ENCODE results near the gene PLSCR3. TPM values are rescaled to one million over a fixed set of nuclear protein-coding genes. Genes with fewer than 3 reads are reported as not detected.

Gene PLSCR3
- total RNA-seq, 4 donors from 2014 or later, result 13.2 to 32.4 (median 18.4) TPM

DNA sequence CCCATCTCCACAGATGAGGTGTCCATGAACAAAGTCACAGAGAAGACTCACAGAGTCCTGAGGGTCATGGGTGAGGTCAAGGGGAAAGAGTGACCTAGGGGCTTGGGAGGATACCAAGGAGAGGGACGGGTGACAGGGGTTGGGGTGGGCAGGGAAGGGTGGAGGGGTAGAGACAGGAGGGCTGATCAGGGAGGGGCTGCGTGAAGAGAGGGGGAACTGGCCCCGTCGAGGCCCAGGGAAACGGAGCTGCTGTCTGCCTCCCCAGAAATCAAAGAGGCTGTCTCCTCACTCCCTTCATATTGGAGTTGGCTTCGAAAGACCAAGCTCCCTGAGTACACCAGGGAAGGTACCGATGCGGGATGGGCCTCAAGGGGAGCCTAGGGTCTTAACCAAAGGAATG lies 38.8 kb downstream of the PLSCR3 start:
- DNase-seq, result no peak
- Histone ChIP-seq H3K4me3 (no peak overlapping the region), H3K27me3 (no peaks in the 10 kb centered on the region), H3K27ac (peak overlapping the region; percentile 22 to 61 (median 39)), H3K4me1 (peaks cover 7 to 47% (median 27%) of the 10 kb centered on the region in 4 donors), H3K9me3 (no peaks in the 10 kb centered on the region), H3K36me3 (no peaks in the 10 kb centered on the region)
- in situ Hi-C loops (cut with MboI; ENCODE audit: low pct_ligation_motif_present in 1 of 4, low pct_unique_long_range_greater_than_20kb in 1 of 4, low sequenced_read_pairs in 3 of 4), result loop anchor here in 1 of 4 donors (10.0 kb wide), 1 partner anchor 79 kb away; the partner anchor contains the start of genes FGF11 and TMEM102
- intact Hi-C loops (cut with DNase I; ENCODE audit: low total_unique reads), result loop anchor here (2.0 to 10.0 kb wide), 2 partner anchors 199 to 443 kb away; partner anchors contain the start of gene TNFSF13
- WGBS, 2 donors (ENCODE audit: low coverage in 1 of 2), result 77 to 79% methylated on average over 5 to 8 of the region's 8 CpGs
- TF ChIP-seq, protein P1, sequence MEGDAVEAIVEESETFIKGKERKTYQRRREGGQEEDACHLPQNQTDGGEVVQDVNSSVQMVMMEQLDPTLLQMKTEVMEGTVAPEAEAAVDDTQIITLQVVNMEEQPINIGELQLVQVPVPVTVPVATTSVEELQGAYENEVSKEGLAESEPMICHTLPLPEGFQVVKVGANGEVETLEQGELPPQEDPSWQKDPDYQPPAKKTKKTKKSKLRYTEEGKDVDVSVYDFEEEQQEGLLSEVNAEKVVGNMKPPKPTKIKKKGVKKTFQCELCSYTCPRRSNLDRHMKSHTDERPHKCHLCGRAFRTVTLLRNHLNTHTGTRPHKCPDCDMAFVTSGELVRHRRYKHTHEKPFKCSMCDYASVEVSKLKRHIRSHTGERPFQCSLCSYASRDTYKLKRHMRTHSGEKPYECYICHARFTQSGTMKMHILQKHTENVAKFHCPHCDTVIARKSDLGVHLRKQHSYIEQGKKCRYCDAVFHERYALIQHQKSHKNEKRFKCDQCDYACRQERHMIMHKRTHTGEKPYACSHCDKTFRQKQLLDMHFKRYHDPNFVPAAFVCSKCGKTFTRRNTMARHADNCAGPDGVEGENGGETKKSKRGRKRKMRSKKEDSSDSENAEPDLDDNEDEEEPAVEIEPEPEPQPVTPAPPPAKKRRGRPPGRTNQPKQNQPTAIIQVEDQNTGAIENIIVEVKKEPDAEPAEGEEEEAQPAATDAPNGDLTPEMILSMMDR (IDR thresholded peaks at IDR 0.05), result no peak
- TF ChIP-seq POLR2A (IDR thresholded peaks at IDR 0.05), result peak; percentile 18

DNA sequence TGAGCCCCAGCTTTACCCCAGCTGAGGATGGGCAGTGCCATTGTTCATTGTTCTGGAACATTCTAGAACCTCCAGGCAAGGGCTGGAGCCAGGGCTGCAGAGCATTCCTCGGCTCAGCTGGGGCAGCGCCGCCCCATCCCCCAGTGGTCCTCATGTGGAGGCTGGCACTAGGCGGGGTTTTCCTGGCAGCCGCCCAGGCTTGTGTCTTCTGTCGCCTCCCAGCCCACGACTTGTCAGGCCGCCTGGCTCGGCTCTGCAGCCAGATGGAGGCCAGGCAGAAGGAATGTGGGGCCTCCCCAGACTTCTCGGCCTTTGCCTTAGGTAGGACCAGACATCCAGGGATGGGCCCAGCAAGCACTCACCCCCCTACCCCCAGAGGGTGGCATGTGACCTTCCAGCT lies 39.3 kb downstream of the PLSCR3 start, which contains the start of gene TMEM95:
TMEM95 (plus strand) TSS at position 104 of the 400 bp plus-strand sequence; CDS start at position 153, 49 bp downstream.
- Histone ChIP-seq H3K4me3 (no peak within 1 kb of the TSS), H3K9me3 (no peaks in the 10 kb centered on the region), H3K4me1 (peaks cover 7 to 52% (median 32%) of the 10 kb centered on the region in 4 donors), H3K27me3 (no peaks in the 10 kb centered on the region), H3K36me3 (no peaks in the 10 kb centered on the region), H3K27ac (peak within 1 kb of the TSS; percentile 22 to 61 (median 39))
- DNase-seq, result peak; percentile 13
- WGBS, 2 donors (ENCODE audit: low coverage in 1 of 2), result 62% methylated on average over 9 of the region's 10 CpGs; no CpG with 5 or more reads in 1 of the 2 donors
- TF ChIP-seq, protein P1 (IDR thresholded peaks at IDR 0.05), result no peak
- no peak for TF ChIP-seq POLR2A (IDR thresholded peaks at IDR 0.05)
- no peak for TF ChIP-seq POLR2AphosphoS5 (IDR thresholded peaks at IDR 0.05)
- TF ChIP-seq EP300 (IDR thresholded peaks at IDR 0.05; ENCODE audit: low read depth), result no peak
- intact Hi-C loops (cut with DNase I; ENCODE audit: low total_unique reads) (loop anchor here (2.0 to 10.0 kb wide), 2 partner anchors 200 to 444 kb away; partner anchors contain the start of gene TNFSF13), in situ Hi-C loops (cut with MboI; ENCODE audit: low pct_ligation_motif_present in 1 of 4, low pct_unique_long_range_greater_than_20kb in 1 of 4, low sequenced_read_pairs in 3 of 4) (loop anchor here in 1 of 4 donors (10.0 kb wide), 1 partner anchor 80 kb away; the partner anchor contains the start of genes FGF11 and TMEM102)

DNA sequence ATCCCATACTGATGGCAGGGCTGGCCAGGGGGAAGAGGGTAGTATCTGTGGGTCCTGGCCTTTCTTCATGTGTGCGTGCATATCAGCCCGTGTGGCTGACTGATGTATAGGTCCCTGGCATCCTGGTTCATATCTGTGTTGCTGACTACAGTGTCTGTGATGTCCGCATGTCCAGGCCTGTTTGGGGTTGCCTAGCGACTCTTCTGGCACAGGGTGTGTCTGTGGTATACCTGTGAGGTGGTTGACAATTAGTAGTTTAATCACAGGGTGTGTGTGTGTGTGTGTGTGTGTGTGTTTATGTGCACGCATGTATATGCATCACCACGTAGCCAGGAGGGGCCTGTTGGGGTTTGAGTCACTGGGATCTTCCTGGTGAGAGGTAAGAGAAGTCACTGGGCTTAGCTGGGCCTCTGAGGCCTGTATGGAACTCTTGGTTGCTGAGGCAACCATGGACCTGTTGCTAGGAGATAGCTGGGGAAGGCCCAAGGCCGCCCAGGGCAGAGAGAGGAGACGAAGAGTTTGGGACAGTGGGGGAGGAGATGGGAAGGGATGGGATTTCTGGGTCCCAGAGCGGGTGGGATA lies 40.0 kb downstream of the PLSCR3 start:
- TF ChIP-seq POLR2A (IDR thresholded peaks at IDR 0.05) (no peak), POLR2AphosphoS5 (IDR thresholded peaks at IDR 0.05) (no peak), EP300 (IDR thresholded peaks at IDR 0.05; ENCODE audit: low read depth) (no peak)
- TF ChIP-seq, protein P1 (IDR thresholded peaks at IDR 0.05), result no peak
- H3K27ac ChIP-seq, result peak overlapping the region in 1 of 4 donors; percentile 22
- H3K4me1 ChIP-seq, result peaks cover 7 to 58% (median 39%) of the 10 kb centered on the region in 4 donors
- 65 to 77% methylated on average over 5 to 9 of the region's 9 CpGs for WGBS, 2 donors (ENCODE audit: low coverage in 1 of 2)
- H3K9me3 ChIP-seq, result no peaks in the 10 kb centered on the region
- H3K4me3 ChIP-seq, result no peak overlapping the region
- DNase-seq, result peak; percentile 22
- no peaks in the 10 kb centered on the region for H3K27me3 ChIP-seq
- H3K36me3 ChIP-seq, result no peaks in the 10 kb centered on the region
- intact Hi-C loops (cut with DNase I; ENCODE audit: low total_unique reads), result loop anchor here (2.0 to 10.0 kb wide), 2 partner anchors 200 to 444 kb away; partner anchors contain the start of gene TNFSF13
- in situ Hi-C loops (cut with MboI; ENCODE audit: low pct_ligation_motif_present in 1 of 4, low pct_unique_long_range_greater_than_20kb in 1 of 4, low sequenced_read_pairs in 3 of 4), result loop anchor here in 1 of 4 donors (10.0 kb wide), 1 partner anchor 80 kb away; the partner anchor contains the start of genes FGF11 and TMEM102

DNA sequence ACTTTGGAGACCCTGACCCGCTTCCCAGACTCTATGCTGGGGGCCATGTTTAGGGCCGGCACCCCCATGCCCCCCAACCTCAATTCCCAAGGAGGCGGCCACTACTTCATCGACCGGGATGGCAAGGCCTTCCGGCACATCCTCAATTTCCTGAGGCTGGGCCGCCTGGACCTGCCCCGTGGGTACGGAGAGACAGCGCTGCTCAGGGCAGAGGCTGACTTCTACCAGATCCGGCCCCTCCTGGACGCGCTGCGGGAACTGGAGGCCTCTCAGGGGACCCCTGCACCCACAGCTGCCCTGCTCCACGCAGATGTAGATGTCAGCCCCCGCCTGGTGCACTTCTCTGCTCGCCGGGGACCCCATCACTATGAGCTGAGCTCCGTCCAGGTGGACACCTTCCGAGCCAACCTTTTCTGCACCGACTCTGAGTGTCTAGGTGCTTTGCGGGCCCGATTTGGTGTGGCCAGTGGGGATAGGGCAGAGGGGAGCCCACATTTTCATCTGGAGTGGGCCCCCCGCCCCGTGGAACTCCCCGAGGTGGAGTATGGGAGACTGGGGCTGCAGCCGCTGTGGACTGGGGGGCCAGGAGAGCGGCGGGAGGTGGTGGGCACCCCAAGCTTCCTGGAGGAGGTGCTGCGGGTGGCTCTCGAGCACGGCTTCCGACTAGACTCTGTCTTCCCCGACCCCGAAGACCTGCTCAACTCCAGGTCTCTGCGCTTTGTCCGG lies 41.3 kb downstream of the PLSCR3 start:
- 84 to 85% methylated on average over 4 to 30 of the region's 37 CpGs for WGBS, 2 donors (ENCODE audit: low coverage in 1 of 2)
- peaks cover 7 to 58% (median 42%) of the 10 kb centered on the region in 4 donors for H3K4me1 ChIP-seq
- no peaks in the 10 kb centered on the region for H3K9me3 ChIP-seq
- H3K4me3 ChIP-seq, result peak overlapping the region in 3 of 4 donors; percentile 68 to 88 (median 77)
- H3K27ac ChIP-seq, result peak overlapping the region; percentile 92 to 98 (median 98)
- no peaks in the 10 kb centered on the region for H3K36me3 ChIP-seq
- intact Hi-C loops (cut with DNase I; ENCODE audit: low total_unique reads) (loop anchor here (10.0 kb wide), 1 partner anchor 202 kb away; the partner anchor contains the start of gene TNFSF13), in situ Hi-C loops (cut with MboI; ENCODE audit: low pct_ligation_motif_present in 1 of 4, low pct_unique_long_range_greater_than_20kb in 1 of 4, low sequenced_read_pairs in 3 of 4) (loop anchor here in 1 of 4 donors (10.0 kb wide), 1 partner anchor 82 kb away; the partner anchor contains the start of genes FGF11 and TMEM102)
- TF ChIP-seq, protein P1 (IDR thresholded peaks at IDR 0.05), result no peak
- TF ChIP-seq EP300 (IDR thresholded peaks at IDR 0.05; ENCODE audit: low read depth) (no peak), POLR2A (IDR thresholded peaks at IDR 0.05) (no peak), POLR2AphosphoS5 (IDR thresholded peaks at IDR 0.05) (no peak)
- DNase-seq, result peak; percentile 11
- H3K27me3 ChIP-seq, result no peaks in the 10 kb centered on the region
